Tibial nerve (tissue), 4 donors: Measurements from ENCODE around the gene IQSEC3.
"Not testable (repeated sequence)": the region's sequence is repeated elsewhere in the genome, so short reads cannot be mapped to it uniquely, and the experiment has no call there.

ENCODE experiments used
- CTCF ChIP-seq, 5 experiments: fragments of 200-600 bp in 3 of 5; fragments of 450-650 bp in 2 of 5; sonication (generic) in 3 of 5; IDR thresholded peaks; one replicate each; pipeline ENCODE4 v1.5.1; 2016 to 2019; ENCODE audit warnings: antibody characterized with exemption in 5 of 5, mild to moderate bottlenecking in 3 of 5, moderate library complexity in 2 of 5
- EP300 ChIP-seq, 2 donors: sonication (generic); formaldehyde crosslinking; IDR thresholded peaks; one replicate each; pipeline ENCODE4 v1.6.1; 2017; ENCODE audit warnings: antibody characterized with exemption in 2 of 2, mild to moderate bottlenecking in 1 of 2
- POLR2A ChIP-seq, 2 donors: fragments of 450-650 bp; IDR thresholded peaks; one replicate each; pipeline ENCODE4 v1.6.1; 2017; ENCODE audit warnings: antibody characterized with exemption in 2 of 2, mild to moderate bottlenecking in 2 of 2, moderate library complexity in 2 of 2

- TF ChIP-seq CTCF, POLR2A, EP300 (IDR thresholded peaks at IDR 0.05): not testable (repeated sequence)
Measured at GRCh38 chr12:46542-46941, 20.0 kb upstream of the IQSEC3 start.
